ENCODE results near the gene CERK. TPM values are rescaled to one million over a fixed set of nuclear protein-coding genes. Genes with fewer than 3 reads are reported as not detected.

Gene CERK
- total and polyA plus RNA-seq, 9 of the 15 experiments (the other 6 are each of a cell fraction or from before 2014, with no cell fraction given) = 1.1 to 14.9 (median 8.7) TPM

DNA sequence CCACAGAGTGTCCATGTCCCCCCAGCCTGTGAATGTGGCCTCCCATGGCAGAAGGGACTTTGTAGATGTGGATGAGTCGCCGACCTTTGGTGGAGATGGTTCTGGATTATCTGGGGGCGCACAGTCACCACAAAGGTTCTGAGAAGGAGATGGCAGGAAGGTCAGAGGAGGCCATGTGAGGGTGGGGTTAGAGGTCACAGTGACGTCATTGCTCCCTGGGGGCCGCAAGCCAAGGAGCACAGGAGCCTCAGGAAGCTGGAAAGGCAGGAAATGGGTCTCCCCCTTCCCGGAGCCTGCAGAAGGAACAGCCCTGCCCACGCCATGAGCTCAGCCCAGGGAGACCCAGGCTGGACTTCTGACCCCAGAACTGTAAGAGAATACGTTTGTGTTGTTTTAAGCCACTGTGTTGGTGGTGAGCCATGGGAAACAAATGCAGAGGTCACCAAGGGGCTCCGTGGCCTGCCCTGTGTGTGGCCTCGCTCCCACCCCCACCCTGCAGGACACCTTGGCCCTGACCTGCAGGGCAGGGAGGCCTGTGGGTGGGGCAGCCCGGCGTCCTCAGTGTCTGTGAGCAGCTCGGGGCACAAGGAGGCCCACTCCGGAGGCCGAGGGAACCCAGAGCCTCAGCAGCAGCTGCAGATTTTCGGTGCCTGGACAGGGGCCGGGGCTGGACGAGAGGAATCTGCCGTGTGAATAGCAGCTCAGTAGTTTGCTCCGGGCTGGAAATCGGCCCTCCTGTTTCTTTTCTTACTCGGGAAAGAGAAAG is 85.8 kb downstream of the CERK start (continued):
- TF ChIP-seq, protein P1, sequence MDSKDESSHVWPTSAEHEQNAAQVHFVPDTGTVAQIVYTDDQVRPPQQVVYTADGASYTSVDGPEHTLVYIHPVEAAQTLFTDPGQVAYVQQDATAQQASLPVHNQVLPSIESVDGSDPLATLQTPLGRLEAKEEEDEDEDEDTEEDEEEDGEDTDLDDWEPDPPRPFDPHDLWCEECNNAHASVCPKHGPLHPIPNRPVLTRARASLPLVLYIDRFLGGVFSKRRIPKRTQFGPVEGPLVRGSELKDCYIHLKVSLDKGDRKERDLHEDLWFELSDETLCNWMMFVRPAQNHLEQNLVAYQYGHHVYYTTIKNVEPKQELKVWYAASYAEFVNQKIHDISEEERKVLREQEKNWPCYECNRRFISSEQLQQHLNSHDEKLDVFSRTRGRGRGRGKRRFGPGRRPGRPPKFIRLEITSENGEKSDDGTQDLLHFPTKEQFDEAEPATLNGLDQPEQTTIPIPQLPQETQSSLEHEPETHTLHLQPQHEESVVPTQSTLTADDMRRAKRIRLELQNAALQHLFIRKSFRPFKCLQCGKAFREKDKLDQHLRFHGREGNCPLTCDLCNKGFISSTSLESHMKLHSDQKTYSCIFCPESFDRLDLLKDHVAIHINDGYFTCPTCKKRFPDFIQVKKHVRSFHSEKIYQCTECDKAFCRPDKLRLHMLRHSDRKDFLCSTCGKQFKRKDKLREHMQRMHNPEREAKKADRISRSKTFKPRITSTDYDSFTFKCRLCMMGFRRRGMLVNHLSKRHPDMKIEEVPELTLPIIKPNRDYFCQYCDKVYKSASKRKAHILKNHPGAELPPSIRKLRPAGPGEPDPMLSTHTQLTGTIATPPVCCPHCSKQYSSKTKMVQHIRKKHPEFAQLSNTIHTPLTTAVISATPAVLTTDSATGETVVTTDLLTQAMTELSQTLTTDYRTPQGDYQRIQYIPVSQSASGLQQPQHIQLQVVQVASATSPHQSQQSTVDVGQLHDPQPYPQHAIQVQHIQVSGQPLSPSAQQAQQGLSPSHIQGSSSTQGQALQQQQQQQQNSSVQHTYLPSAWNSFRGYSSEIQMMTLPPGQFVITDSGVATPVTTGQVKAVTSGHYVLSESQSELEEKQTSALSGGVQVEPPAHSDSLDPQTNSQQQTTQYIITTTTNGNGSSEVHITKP (IDR thresholded peaks at IDR 0.05; ENCODE audit: partially characterized antibody) = peak; percentile 83
- TF ChIP-seq TRIM24 (IDR thresholded peaks at IDR 0.05) (no peak), CC2D1A (IDR thresholded peaks at IDR 0.05) (no peak), ZNF583 (CRISPR knock-in tag; IDR thresholded peaks at IDR 0.05) (no peak), EHMT2 (IDR thresholded peaks at IDR 0.05) (no peak), BHLHE40 (IDR thresholded peaks at IDR 0.05; ENCODE audit: low read length) (no peak), ZNF589 (CRISPR knock-in tag; IDR thresholded peaks at IDR 0.05; ENCODE audit: low read depth) (no peak), POLR3A (IDR thresholded peaks at IDR 0.05; ENCODE audit: borderline replicate concordance, extremely low read depth, insufficient read depth, insufficient read length) (no peak), CBX5 (IDR thresholded peaks at IDR 0.05; ENCODE audit: borderline replicate concordance, low read depth) (no peak), TRIM28 (IDR thresholded peaks at IDR 0.05) (no peak), RBM22 (IDR thresholded peaks at IDR 0.05; ENCODE audit: low read depth, low read length, poor library complexity, severe bottlenecking) (no peak), YBX1 (IDR thresholded peaks at IDR 0.05) (no peak), JUNB (CRISPR knock-in tag; conservative IDR thresholded peaks at IDR 0.05) (no peak), MTA3 (IDR thresholded peaks at IDR 0.05; ENCODE audit: borderline replicate concordance) (no peak)
- TF ChIP-seq, protein P2, sequence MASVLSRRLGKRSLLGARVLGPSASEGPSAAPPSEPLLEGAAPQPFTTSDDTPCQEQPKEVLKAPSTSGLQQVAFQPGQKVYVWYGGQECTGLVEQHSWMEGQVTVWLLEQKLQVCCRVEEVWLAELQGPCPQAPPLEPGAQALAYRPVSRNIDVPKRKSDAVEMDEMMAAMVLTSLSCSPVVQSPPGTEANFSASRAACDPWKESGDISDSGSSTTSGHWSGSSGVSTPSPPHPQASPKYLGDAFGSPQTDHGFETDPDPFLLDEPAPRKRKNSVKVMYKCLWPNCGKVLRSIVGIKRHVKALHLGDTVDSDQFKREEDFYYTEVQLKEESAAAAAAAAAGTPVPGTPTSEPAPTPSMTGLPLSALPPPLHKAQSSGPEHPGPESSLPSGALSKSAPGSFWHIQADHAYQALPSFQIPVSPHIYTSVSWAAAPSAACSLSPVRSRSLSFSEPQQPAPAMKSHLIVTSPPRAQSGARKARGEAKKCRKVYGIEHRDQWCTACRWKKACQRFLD (CRISPR knock-in tag; IDR thresholded peaks at IDR 0.05) = 0 out of 2 replicates have a peak, but pooled peaks have one; percentile 37
- TF ChIP-seq, protein P3, sequence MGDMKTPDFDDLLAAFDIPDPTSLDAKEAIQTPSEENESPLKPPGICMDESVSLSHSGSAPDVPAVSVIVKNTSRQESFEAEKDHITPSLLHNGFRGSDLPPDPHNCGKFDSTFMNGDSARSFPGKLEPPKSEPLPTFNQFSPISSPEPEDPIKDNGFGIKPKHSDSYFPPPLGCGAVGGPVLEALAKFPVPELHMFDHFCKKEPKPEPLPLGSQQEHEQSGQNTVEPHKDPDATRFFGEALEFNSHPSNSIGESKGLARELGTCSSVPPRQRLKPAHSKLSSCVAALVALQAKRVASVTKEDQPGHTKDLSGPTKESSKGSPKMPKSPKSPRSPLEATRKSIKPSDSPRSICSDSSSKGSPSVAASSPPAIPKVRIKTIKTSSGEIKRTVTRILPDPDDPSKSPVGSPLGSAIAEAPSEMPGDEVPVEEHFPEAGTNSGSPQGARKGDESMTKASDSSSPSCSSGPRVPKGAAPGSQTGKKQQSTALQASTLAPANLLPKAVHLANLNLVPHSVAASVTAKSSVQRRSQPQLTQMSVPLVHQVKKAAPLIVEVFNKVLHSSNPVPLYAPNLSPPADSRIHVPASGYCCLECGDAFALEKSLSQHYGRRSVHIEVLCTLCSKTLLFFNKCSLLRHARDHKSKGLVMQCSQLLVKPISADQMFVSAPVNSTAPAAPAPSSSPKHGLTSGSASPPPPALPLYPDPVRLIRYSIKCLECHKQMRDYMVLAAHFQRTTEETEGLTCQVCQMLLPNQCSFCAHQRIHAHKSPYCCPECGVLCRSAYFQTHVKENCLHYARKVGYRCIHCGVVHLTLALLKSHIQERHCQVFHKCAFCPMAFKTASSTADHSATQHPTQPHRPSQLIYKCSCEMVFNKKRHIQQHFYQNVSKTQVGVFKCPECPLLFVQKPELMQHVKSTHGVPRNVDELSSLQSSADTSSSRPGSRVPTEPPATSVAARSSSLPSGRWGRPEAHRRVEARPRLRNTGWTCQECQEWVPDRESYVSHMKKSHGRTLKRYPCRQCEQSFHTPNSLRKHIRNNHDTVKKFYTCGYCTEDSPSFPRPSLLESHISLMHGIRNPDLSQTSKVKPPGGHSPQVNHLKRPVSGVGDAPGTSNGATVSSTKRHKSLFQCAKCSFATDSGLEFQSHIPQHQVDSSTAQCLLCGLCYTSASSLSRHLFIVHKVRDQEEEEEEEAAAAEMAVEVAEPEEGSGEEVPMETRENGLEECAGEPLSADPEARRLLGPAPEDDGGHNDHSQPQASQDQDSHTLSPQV (IDR thresholded peaks at IDR 0.05) = peak; percentile 82
- TF ChIP-seq, protein P4, sequence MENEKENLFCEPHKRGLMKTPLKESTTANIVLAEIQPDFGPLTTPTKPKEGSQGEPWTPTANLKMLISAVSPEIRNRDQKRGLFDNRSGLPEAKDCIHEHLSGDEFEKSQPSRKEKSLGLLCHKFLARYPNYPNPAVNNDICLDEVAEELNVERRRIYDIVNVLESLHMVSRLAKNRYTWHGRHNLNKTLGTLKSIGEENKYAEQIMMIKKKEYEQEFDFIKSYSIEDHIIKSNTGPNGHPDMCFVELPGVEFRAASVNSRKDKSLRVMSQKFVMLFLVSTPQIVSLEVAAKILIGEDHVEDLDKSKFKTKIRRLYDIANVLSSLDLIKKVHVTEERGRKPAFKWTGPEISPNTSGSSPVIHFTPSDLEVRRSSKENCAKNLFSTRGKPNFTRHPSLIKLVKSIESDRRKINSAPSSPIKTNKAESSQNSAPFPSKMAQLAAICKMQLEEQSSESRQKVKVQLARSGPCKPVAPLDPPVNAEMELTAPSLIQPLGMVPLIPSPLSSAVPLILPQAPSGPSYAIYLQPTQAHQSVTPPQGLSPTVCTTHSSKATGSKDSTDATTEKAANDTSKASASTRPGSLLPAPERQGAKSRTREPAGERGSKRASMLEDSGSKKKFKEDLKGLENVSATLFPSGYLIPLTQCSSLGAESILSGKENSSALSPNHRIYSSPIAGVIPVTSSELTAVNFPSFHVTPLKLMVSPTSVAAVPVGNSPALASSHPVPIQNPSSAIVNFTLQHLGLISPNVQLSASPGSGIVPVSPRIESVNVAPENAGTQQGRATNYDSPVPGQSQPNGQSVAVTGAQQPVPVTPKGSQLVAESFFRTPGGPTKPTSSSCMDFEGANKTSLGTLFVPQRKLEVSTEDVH (IDR thresholded peaks at IDR 0.05; ENCODE audit: low read depth, partially characterized antibody) = no peak
